NCI-H69 (cell line): ENCODE measurements around the gene TRIM16.
A peak's percentile ranks its signal among the peaks of the same experiment; 100 is the strongest.
"Not testable (repeated sequence)": the region's sequence is repeated elsewhere in the genome, so short reads cannot be mapped to it uniquely, and the experiment has no call there.

Source experiments
- DNase-seq: peaks from one replicate; lab custom pipeline; 2025; lab: John Stamatoyannopoulos, UW

TRIM16 gene

GRCh38 chr17:15683824-15684478, at the start of gene TRIM16:
Gene TRIM16 (minus strand): TSS chr17:15684311. CDS start chr17:15651609, 32,702 bp downstream.
- DNase-seq: peak; percentile 57

DNA sequence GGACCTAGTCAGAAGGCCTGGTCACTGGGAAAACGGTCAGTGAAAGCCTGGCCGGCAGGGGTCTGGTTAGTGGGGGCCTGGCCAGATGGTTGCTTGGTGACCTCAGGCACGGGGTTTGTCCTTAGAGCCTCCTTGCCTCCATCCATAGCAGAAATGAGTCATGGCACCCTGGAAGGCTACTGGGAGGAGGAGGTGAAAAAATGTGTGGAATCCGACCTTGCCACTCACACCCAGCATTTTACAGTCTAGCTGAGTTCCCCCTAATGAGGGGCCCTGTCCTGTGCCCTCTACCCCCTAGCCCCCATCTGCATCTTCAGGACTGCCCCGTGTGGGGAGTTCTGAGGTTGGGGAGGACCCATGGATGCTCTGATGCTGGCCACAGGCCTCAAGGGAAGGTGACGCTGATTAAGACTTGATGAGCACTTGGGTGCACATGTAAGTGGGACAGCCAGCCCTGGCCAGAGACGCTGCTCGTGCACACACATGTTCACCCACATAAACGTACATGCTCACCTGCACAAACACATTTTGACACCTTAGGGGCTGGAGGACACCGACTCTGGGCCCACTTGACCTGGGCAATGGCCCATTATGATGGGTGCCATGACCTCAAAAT, 49.2 kb upstream of the TRIM16 start:
- DNase-seq: not testable (repeated sequence)

- DNase-seq: not testable (repeated sequence)
Measured at GRCh38 chr17:15731900-15732299, 47.8 kb upstream of the TRIM16 start, which contains the start of gene TBC1D26. Gene TBC1D26 (plus strand): TSS chr17:15732283. CDS start chr17:15735349, 3,066 bp downstream.

DNA sequence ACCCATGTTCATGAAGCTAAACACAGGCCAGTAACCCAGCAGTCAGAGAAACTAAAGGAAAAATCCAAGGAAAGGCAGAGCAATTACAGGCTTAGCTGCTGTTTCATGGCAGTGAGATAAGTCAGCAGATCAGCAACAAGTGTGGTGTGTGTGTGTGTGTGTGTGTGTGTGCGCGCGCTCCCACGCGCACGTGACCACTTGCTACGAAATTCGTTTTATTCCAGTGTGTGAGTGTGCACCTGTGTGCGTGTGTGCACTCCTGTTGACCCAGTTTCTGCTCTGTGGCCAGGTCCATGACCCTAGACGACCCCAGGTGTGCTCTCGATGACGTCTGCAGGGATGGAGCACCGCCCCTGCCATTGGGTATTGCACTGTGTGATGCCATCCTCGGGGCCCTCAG, 46.4 kb upstream of the TRIM16 start:
- DNase-seq: not testable (repeated sequence)

- DNase-seq: not testable (repeated sequence)
Measured at GRCh38 chr17:15716601-15717563, 32.8 kb upstream of the TRIM16 start.

- DNase-seq: not testable (repeated sequence)
Measured at GRCh38 chr17:15708879-15709278, 24.8 kb upstream of the TRIM16 start.

- not testable (repeated sequence) for DNase-seq
Measured at GRCh38 chr17:15704813-15705212, 20.7 kb upstream of the TRIM16 start.

GRCh38 chr17:15704239-15704638, 20.1 kb upstream of the TRIM16 start:
- DNase-seq: not testable (repeated sequence)

DNA sequence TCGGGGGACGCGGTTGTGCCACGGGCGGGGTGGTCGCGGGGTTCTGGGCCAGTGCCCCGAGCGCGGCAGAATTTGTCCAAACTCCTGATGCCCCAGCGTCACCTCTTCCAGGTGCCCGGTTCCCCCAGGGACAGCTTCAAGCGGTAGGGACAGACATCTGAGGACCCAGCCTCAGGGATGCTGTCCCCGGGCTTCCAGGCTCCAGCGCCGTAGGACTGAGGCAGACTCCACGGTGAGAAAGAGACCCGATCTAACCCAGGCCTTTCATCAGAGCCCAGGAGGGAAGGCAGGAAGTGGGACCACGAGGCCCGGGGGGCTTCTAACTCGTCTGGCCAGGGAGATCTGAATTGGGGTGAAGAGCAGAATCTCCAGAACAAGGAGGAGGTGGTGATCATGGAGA, 15.8 kb upstream of the TRIM16 start:
- DNase-seq: not testable (repeated sequence)

- peak; percentile 99 for DNase-seq
Measured at GRCh38 chr17:15699413-15699924, 15.4 kb upstream of the TRIM16 start, which contains the start of gene ZNF286A. Gene ZNF286A (plus strand): TSS chr17:15699752. CDS start chr17:15700330, 578 bp downstream.

GRCh38 chr17:15698967-15699366, 14.9 kb upstream of the TRIM16 start:
- DNase-seq: not testable (repeated sequence)

GRCh38 chr17:15687494-15687893, 3.4 kb upstream of the TRIM16 start:
- DNase-seq: not testable (repeated sequence)

DNA sequence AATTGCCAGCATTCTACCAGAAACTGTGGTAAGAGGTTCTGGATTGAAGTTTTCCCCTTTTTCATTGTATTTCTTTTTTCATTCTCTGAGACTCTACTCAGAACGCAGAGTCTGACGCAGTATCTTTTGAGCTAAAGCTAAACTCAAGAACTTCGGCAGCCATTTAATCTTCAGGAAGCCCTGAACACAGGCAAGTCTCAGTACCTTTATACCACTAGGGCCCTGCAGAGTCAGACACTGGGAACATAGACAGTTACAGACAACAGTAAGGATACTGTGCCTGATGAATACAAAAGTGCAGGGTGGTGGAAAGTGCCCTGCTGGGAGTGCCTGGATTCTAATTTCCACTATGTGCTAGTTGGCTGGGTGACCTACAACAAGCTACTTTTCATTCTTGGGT, 976 bp downstream of the TRIM16 start:
- not testable (repeated sequence) for DNase-seq

DNA sequence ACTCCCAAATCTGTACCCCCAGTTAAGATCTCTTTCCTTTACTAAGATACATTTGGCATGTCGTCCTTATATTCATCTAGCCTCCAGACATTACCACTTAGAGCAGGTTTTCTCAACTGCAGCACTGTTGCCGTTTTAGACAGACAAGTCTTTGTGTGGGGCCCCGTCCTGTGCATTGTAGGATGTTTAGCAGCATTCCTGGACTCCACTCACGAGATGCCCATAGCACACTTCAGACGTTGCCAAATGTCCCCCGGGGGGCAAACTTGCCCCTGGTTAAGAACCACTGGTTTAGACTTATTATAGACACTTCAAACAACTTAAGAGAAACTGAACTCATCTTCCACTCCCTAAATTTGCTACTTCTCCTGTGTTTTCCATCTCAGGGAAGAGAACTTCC, 8.1 kb downstream of the TRIM16 start:
- DNase-seq: not testable (repeated sequence)

DNA sequence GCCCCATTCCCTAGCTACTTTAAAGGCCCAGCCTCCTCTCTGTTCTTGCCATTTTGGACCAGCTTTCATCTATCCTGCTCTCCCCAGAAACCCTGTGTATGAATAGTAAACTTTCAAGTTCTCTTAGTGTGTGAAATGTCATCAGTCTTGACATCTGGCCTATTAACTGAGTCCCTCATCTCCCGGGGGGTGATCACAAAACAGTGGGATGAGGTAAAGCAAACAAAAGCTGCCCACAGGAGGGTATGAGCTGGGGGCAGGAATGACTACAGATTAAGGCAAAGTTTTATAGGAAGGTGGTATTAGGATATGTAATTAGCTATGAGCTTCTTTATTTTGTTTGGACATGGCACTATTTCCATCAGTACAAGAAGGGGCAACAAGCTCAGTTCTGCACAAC, 9.5 kb downstream of the TRIM16 start:
- DNase-seq: not testable (repeated sequence)

GRCh38 chr17:15669526-15669925, 14.6 kb downstream of the TRIM16 start:
- DNase-seq: not testable (repeated sequence)

DNA sequence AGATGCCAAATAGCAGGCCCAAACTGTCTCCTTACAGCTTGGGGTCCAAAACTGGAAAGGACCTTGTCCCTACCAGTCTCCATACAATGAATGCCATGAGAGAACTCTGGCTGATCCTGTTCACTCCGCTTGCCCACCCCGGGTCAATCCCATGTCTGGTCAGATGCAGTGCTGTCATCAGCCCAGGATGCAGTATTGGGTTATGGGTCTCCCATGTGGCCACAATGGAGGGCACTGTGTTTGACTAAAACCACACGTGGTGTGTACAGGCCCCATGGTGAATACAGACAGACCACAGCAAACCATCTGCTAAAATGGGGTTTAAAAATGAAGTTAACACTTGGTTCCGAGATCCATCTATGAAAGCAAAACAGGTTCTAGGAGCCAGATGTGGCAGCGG, 20.4 kb downstream of the TRIM16 start:
- no peak for DNase-seq

DNA sequence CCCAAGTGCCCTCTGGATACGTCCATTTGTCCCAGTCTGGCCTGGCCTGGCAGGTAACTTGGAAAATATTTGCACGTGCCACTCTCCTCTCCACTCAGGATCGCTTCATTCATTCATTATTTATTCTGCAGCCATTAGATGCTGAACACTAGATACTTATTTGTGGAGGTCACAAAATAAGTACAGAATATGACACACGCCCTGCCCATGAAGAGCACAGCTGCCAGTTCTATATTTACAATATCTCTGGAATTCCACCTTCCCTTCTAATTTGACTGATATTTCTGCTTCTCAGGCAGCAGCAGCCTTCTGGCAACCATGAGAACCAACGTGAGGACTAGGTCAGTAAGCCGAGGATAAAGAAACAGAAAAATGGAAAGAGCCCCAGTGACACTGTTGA, 20.9 kb downstream of the TRIM16 start:
- DNase-seq: no peak

DNA sequence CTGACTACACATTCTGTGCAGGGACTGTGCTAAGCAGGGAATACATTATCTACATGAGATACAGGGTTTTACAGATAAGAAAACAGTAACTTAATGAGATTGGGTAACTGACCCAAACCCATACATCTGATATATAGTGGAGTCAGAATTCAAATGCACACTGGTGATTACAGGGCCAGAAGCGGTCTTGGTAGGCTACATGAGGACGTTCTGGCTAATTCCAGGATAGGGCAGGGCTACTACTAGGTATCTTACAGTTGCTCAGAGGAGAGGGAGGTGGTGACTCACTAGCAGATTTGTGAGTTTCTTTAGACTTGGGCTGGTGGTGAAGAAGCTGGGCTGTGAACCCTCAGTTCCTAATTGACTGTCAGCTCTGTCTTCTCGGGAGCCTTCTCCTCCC, 21.4 kb downstream of the TRIM16 start:
- DNase-seq: no peak

DNA sequence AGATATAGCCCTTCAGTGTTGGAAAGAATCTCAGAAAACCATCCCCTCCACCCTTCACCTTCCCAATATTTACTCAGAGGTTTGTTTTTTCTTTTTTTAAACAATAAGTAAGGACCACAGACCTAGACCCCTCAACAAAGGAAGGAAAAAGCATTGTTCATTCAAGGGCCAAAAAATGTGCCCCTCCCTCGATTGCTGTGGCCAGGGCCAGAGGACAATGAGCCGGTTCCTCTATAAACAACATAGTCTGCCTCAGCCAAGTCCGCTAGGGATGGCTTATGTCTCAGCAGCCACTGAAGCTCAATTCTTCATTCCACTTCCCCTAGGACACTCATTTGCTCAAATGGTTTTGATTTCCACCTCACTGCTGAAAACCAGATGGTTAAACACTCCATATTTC, 24.0 kb downstream of the TRIM16 start:
- no peak for DNase-seq

DNA sequence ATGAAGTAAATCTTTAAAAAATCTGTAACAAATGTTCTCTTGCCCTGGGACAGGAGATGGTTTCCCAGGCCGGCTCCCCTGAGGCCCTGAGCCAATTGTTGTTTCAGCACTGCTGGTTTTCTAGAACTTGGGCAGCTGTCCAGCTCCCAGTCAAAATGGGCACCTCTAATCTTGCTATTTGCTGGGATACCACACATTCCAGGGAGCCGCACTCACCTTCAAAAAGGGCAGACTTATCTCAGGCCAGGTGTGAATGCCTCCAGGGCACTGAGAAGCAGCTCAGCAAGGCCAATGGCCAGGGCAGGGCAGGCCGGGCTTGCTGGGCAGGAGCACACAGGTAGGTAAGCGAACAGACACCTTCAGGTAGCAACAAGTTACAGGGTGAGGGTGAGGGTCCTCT, 24.4 kb downstream of the TRIM16 start:
- DNase-seq: no peak

- no peak for DNase-seq
Measured at GRCh38 chr17:15659236-15659635, 24.9 kb downstream of the TRIM16 start.
